ENCODE results near the gene LY9.

DNA sequence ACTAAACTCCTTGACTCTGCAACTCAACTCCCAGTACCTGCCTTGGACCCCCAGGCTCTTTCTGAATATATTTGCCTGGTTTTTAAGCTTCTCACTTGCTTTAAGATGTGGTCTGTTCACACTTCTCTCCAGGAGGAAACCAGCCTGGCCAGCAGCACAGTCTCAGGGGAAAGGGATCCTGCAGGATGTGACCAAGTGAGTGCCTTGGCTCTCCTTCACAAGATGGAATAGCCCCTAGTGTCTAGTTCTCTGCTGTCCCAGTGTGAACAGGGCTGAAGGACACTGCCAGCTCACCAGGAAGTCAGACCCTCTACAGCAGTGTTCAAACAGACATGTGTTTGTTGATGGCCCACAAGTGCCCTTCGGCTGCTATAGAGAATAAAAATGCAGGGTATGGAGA lies 33.8 kb downstream of the LY9 start:
- TF ChIP-seq, protein P1, sequence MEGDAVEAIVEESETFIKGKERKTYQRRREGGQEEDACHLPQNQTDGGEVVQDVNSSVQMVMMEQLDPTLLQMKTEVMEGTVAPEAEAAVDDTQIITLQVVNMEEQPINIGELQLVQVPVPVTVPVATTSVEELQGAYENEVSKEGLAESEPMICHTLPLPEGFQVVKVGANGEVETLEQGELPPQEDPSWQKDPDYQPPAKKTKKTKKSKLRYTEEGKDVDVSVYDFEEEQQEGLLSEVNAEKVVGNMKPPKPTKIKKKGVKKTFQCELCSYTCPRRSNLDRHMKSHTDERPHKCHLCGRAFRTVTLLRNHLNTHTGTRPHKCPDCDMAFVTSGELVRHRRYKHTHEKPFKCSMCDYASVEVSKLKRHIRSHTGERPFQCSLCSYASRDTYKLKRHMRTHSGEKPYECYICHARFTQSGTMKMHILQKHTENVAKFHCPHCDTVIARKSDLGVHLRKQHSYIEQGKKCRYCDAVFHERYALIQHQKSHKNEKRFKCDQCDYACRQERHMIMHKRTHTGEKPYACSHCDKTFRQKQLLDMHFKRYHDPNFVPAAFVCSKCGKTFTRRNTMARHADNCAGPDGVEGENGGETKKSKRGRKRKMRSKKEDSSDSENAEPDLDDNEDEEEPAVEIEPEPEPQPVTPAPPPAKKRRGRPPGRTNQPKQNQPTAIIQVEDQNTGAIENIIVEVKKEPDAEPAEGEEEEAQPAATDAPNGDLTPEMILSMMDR (IDR thresholded peaks at IDR 0.05), result no peak
- no peak for TF ChIP-seq EZH2 (IDR thresholded peaks at IDR 0.05)

Measured in neural progenitor cell (in vitro differentiated cells).